HL-60 (cell line): ENCODE data around the gene HOMEZ.
"Not testable (repeated sequence)": the region's sequence is repeated elsewhere in the genome, so short reads cannot be mapped to it uniquely, and the experiment has no call there.

ENCODE experiments used
- POLR2AphosphoS5 ChIP-seq: IDR thresholded peaks from 2 replicates; pipeline ENCODE4 v1.6.1; 2012; ENCODE audit warnings: low read depth
- SPI1 ChIP-seq: IDR thresholded peaks from 2 replicates; pipeline ENCODE4 v1.6.1; 2012; ENCODE audit warnings: low read depth, mild to moderate bottlenecking, borderline replicate concordance
- TF ChIP-seq, protein P1 (sequence below): IDR thresholded peaks from one replicate; pipeline ENCODE4 v1.5.1; 2011; ENCODE audit warnings: low read length, control low read depth, inconsistent platforms; ENCODE audit not compliant: insufficient read depth

DNA sequence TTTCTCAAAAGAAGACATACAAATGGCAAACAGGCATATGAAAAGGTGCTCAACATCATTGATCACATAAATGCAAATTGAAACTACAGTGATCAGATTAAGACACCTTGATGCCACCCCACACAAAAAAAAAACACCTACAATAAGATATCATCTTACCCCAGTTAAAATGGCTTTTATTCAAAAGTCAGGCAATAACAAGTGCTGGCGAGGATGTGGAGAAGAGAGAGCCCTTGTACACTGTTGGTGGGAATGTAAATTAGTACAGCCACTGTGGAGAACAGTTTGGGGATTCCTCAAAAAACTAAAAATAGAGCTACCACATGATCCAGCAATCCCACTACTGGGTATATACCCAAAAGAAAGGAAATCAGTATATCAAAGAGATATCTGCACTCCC is 61.0 kb downstream of the HOMEZ start:
- not testable (repeated sequence) for TF ChIP-seq POLR2AphosphoS5, SPI1
- TF ChIP-seq, protein P1, sequence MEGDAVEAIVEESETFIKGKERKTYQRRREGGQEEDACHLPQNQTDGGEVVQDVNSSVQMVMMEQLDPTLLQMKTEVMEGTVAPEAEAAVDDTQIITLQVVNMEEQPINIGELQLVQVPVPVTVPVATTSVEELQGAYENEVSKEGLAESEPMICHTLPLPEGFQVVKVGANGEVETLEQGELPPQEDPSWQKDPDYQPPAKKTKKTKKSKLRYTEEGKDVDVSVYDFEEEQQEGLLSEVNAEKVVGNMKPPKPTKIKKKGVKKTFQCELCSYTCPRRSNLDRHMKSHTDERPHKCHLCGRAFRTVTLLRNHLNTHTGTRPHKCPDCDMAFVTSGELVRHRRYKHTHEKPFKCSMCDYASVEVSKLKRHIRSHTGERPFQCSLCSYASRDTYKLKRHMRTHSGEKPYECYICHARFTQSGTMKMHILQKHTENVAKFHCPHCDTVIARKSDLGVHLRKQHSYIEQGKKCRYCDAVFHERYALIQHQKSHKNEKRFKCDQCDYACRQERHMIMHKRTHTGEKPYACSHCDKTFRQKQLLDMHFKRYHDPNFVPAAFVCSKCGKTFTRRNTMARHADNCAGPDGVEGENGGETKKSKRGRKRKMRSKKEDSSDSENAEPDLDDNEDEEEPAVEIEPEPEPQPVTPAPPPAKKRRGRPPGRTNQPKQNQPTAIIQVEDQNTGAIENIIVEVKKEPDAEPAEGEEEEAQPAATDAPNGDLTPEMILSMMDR, result not testable (repeated sequence)
